ENCODE results near the gene TRIM65.

GRCh38 chr17:75854881-75855309 is 41.9 kb downstream of the TRIM65 start:
- TF ChIP-seq CTCF (IDR thresholded peaks at IDR 0.05): no peak
- no peak for TF ChIP-seq POLR2A (IDR thresholded peaks at IDR 0.05)
